ENCODE data around the gene UBC. TPM values are rescaled to one million over a fixed set of nuclear protein-coding genes. Genes with fewer than 3 reads are reported as not detected.
A peak's percentile ranks its signal among the peaks of the same experiment; 100 is the strongest.

Gene UBC
- total and polyA plus RNA-seq, 4 donors: 1,113 to 1,682 (median 1,303) TPM

DNA sequence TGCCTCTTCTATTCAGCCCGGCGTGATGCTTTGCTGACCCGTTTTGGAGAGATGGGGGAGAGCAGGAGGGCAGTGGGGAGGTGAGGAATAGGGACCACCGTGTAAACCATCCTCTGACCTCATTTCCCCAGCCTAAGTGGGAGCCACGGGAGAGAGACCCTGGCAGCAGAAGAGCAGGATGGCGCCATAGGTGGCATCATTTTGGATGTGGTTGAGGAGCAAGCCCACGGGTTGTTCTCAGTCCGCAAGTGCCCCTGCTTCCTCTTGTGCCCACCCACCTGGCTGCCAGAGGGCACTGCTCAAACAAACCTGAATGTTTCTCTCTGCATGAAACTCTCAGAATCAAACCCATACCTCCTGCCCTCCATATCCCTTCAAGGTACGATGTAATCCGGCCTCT is 10.7 kb upstream of the UBC start:
- no peaks in the 10 kb centered on the region for H3K9me3 ChIP-seq (ENCODE audit: control insufficient read depth in 4 of 4, insufficient read depth in 3 of 4, low read length in 3 of 4)
- H3K4me1 ChIP-seq (ENCODE audit: control insufficient read depth in 5 of 5, insufficient read depth in 5 of 5, low read length in 5 of 5): peaks cover 0 to 14% (median 7%) of the 10 kb centered on the region in 5 donors
- TF ChIP-seq, protein P1, sequence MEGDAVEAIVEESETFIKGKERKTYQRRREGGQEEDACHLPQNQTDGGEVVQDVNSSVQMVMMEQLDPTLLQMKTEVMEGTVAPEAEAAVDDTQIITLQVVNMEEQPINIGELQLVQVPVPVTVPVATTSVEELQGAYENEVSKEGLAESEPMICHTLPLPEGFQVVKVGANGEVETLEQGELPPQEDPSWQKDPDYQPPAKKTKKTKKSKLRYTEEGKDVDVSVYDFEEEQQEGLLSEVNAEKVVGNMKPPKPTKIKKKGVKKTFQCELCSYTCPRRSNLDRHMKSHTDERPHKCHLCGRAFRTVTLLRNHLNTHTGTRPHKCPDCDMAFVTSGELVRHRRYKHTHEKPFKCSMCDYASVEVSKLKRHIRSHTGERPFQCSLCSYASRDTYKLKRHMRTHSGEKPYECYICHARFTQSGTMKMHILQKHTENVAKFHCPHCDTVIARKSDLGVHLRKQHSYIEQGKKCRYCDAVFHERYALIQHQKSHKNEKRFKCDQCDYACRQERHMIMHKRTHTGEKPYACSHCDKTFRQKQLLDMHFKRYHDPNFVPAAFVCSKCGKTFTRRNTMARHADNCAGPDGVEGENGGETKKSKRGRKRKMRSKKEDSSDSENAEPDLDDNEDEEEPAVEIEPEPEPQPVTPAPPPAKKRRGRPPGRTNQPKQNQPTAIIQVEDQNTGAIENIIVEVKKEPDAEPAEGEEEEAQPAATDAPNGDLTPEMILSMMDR (IDR thresholded peaks at IDR 0.05; ENCODE audit: control extremely low read depth, extremely low read depth): no peak
- 77 to 85% methylated on average over 10 of the region's 10 CpGs for whole genome bisulfite sequencing, 2 donors
- H3K27ac ChIP-seq (ENCODE audit: low read depth in 1 of 2, low read length in 1 of 2): no peak overlapping the region
- no peaks in the 10 kb centered on the region for H3K27me3 ChIP-seq (ENCODE audit: control insufficient read depth in 3 of 3, insufficient read depth in 3 of 3, low read length in 2 of 3)
- ATAC-seq (ENCODE audit: insufficient read depth, low FRiP score) (no peak), DNase-seq (no peak)
- H3K9ac ChIP-seq (ENCODE audit: insufficient read depth in 1 of 2, low read length in 2 of 2): no peak overlapping the region
- H3K4me3 ChIP-seq: no peak overlapping the region
- H3K36me3 ChIP-seq (ENCODE audit: control insufficient read depth in 4 of 4, insufficient read depth in 4 of 4, low read length in 4 of 4): no peaks in the 10 kb centered on the region

GRCh38 chr12:124923905-124924734 is 9.7 kb upstream of the UBC start:
- Histone ChIP-seq H3K27ac (ENCODE audit: low read depth in 1 of 2, low read length in 1 of 2) (no peak overlapping the region), H3K9me3 (ENCODE audit: control insufficient read depth in 4 of 4, insufficient read depth in 3 of 4, low read length in 3 of 4) (no peaks in the 10 kb centered on the region), H3K36me3 (ENCODE audit: control insufficient read depth in 4 of 4, insufficient read depth in 4 of 4, low read length in 4 of 4) (no peaks in the 10 kb centered on the region), H3K27me3 (ENCODE audit: control insufficient read depth in 3 of 3, insufficient read depth in 3 of 3, low read length in 2 of 3) (no peaks in the 10 kb centered on the region), H3K9ac (ENCODE audit: insufficient read depth in 1 of 2, low read length in 2 of 2) (no peak overlapping the region), H3K4me1 (ENCODE audit: control insufficient read depth in 5 of 5, insufficient read depth in 5 of 5, low read length in 5 of 5) (peaks cover 0 to 17% (median 7%) of the 10 kb centered on the region in 5 donors), H3K4me3 (no peak overlapping the region)
- TF ChIP-seq, protein P1 (IDR thresholded peaks at IDR 0.05; ENCODE audit: control extremely low read depth, extremely low read depth): no peak
- 82 to 89% methylated on average over 12 of the region's 12 CpGs for WGBS, 2 donors
- ATAC-seq (ENCODE audit: insufficient read depth, low FRiP score) (no peak), DNase-seq (no peak)

GRCh38 chr12:124921200-124922031 is 7.0 kb upstream of the UBC start:
- Histone ChIP-seq H3K27ac (ENCODE audit: low read depth in 1 of 2, low read length in 1 of 2) (peak overlapping the region; percentile 57 to 71), H3K36me3 (ENCODE audit: control insufficient read depth in 4 of 4, insufficient read depth in 4 of 4, low read length in 4 of 4) (no peaks in the 10 kb centered on the region), H3K27me3 (ENCODE audit: control insufficient read depth in 3 of 3, insufficient read depth in 3 of 3, low read length in 2 of 3) (no peaks in the 10 kb centered on the region), H3K9ac (ENCODE audit: insufficient read depth in 1 of 2, low read length in 2 of 2) (peak overlapping the region in 1 of 2 donors; percentile 51), H3K4me1 (ENCODE audit: control insufficient read depth in 5 of 5, insufficient read depth in 5 of 5, low read length in 5 of 5) (peaks cover 7 to 27% (median 15%) of the 10 kb centered on the region in 5 donors), H3K4me3 (no peak overlapping the region), H3K9me3 (ENCODE audit: control insufficient read depth in 4 of 4, insufficient read depth in 3 of 4, low read length in 3 of 4) (no peaks in the 10 kb centered on the region)
- peak; percentile 67 to 84 (median 83) for DNase-seq
- 11 to 23% methylated on average over 16 of the region's 16 CpGs for WGBS, 2 donors
- TF ChIP-seq, protein P1 (IDR thresholded peaks at IDR 0.05; ENCODE audit: control extremely low read depth, extremely low read depth): no peak
- no peak for ATAC-seq (ENCODE audit: insufficient read depth, low FRiP score)

All from lung (tissue), 12 donors.